ENCODE results near the gene PHF23.
A peak's percentile ranks its signal among the peaks of the same experiment; 100 is the strongest.

Gene PHF23

GRCh38 chr17:7213895-7214299 lies 25.4 kb downstream of the PHF23 start:
- H3K27me3 ChIP-seq (ENCODE audit: control insufficient read depth, insufficient read depth, low read length), result peaks cover 8% of the 10 kb centered on the region
- peaks cover 29% of the 10 kb centered on the region for H3K4me1 ChIP-seq (ENCODE audit: control insufficient read depth, insufficient read depth, low read length)
- peak overlapping the region; percentile 61 for H3K4me3 ChIP-seq (ENCODE audit: low read length)
- no peak overlapping the region for H3K9ac ChIP-seq (ENCODE audit: low read length)
- no peaks in the 10 kb centered on the region for H3K36me3 ChIP-seq (ENCODE audit: control insufficient read depth, insufficient read depth, low read length)
- H3K9me3 ChIP-seq (ENCODE audit: control insufficient read depth, low read length), result no peaks in the 10 kb centered on the region

DNA sequence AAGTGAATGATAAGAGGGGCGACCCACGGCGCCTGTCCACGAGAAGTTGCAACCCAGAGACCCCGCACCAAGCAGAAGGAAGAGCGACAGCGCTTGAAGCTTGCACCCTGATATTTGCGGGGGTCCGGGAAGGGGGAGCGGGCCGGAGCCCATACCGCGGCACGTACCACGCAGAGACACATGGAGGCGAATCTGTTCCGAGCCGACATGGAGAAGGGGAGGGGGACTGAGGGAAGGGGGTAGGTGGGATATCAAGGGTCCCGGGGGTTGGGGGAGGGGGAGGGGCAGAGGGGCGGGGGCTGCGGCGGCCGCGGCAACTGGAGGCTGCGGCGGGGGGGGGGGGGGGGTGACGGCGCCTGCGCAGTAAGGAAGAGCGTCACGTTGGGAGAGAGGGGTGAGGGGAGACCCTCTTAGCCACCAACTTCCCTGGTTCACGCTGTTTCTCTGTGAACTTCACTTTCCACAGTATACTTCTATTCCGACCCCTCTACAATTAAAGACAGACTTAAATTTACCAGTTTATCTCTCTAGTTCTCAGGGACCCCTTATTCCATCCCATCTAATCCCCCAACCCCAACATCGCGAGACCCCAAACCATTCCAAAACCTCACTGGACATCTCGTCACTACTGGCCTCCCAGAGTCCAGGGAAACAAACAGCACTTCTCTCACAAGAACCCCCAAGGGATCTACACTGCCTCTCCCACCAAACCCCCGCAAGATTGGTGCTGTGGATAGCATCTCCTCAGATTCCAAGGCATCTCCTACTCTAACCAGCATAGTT lies 27.6 kb downstream of the PHF23 start:
- Histone ChIP-seq H3K9ac (ENCODE audit: low read length) (no peak overlapping the region), H3K36me3 (ENCODE audit: control insufficient read depth, insufficient read depth, low read length) (no peaks in the 10 kb centered on the region), H3K27me3 (ENCODE audit: control insufficient read depth, insufficient read depth, low read length) (peaks cover 10% of the 10 kb centered on the region), H3K4me3 (ENCODE audit: low read length) (no peak overlapping the region), H3K4me1 (ENCODE audit: control insufficient read depth, insufficient read depth, low read length) (peaks cover 17% of the 10 kb centered on the region), H3K9me3 (ENCODE audit: control insufficient read depth, low read length) (no peaks in the 10 kb centered on the region)

DNA sequence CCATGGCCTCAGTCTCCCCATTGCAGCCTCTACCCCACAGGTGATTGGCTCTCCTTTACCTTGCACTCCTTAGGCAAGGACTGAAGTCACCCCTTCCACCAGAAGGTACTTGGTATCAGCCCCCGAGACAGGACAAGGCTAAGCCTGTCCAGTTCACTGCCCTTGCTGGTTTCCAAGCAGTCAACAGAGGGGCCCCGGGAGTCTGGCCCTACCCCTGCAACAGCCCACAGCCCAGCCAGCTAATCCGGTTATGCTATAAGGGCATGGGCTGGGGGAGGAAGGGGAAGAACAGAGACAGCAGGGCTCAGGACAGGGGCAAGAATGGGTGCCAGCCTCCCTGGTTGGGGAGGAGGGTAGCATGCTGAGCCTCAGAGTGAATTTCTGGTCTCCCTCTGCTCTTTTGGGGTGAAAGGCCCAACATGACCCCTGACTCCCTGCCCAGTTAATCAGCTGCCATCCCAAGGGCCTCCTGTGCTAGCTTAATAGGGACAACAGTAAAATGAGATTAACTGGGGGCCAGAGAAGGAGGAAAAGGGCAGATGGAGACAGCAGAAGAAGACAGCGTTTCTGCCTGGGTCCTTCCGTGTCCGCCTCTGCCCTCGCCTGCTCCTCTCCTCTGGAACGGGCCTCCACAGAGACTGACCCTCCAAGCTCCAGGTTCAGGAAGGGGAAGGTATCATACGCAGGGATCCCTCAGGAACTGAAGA lies 30.4 kb downstream of the PHF23 start:
- Histone ChIP-seq H3K4me3 (ENCODE audit: low read length) (no peak overlapping the region), H3K27me3 (ENCODE audit: control insufficient read depth, insufficient read depth, low read length) (peaks cover 10% of the 10 kb centered on the region), H3K4me1 (ENCODE audit: control insufficient read depth, insufficient read depth, low read length) (peaks cover 12% of the 10 kb centered on the region), H3K9ac (ENCODE audit: low read length) (no peak overlapping the region), H3K36me3 (ENCODE audit: control insufficient read depth, insufficient read depth, low read length) (no peaks in the 10 kb centered on the region), H3K9me3 (ENCODE audit: control insufficient read depth, low read length) (no peaks in the 10 kb centered on the region)

DNA sequence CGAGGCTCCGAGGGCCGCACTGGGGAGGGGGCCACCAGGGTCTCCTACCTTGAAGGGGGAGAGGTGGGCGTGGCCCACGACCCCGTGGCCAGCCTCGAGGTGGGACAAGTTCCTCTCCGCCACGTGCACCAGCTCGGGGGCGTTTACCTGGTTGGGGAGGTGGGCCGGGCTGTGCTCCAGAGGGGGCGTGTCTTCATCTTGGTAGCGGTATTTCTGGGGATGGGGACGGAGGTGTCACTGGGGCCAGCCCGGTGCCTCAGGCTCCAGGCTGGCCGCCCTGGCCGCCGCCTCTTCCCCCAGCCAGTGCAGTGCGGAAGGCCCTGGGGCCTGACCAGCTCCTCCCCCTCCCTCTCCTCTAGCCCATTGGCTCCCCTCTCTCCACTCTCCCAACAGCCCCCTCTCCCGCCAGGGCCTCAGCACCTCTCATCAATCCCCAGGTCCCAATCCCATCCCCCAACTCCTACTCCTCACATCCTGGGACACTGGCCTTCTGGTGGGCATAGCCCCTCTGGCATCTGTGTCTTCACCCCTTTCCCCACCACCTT lies 31.2 kb downstream of the PHF23 start:
- Histone ChIP-seq H3K4me1 (ENCODE audit: control insufficient read depth, insufficient read depth, low read length) (peaks cover 7% of the 10 kb centered on the region), H3K27me3 (ENCODE audit: control insufficient read depth, insufficient read depth, low read length) (peaks cover 10% of the 10 kb centered on the region), H3K9ac (ENCODE audit: low read length) (no peak overlapping the region), H3K4me3 (ENCODE audit: low read length) (no peak overlapping the region), H3K9me3 (ENCODE audit: control insufficient read depth, low read length) (no peaks in the 10 kb centered on the region), H3K36me3 (ENCODE audit: control insufficient read depth, insufficient read depth, low read length) (no peaks in the 10 kb centered on the region)

DNA sequence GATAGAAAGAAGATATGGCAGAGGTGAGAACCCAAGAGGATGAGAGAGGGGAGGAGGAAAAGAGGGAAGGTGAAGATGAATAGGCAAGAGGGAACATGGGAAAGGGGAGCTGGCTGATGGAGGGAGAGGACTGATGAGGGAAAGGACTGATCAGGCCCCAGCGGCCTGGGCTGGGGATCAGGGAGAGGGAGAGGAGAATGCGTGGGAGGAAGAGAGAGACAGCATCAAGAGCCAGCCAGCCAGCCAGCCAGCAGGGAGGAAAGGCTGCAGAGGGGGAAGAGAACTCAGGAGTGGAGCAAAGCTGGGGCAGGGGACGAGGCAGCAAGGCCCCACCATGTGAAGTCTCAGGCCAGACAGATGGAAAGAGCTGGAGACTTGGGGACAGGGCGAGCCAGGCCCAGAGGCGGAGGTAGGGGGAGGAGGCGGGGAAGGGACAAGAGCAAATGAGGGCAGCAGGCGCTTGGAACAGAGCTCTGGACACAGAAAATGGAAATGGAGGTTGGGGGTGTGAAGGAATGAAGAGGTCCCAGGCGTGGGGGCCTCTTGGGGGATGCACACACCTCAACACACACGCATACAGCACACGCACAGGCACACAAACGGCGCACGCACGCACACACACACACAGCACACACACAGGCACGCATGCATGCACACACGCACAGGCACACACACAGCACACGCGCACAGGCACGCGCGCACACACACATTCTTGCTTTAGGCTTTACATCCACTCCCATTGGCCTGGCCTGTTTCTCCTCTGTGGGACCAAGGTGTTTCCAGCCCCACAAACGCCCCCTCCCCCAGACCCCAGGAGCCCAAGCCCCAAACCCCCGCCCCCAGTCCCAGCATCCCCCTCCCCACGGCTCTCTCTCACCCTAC lies 31.9 kb downstream of the PHF23 start:
- H3K9ac ChIP-seq (ENCODE audit: low read length), result no peak overlapping the region
- peaks cover 8% of the 10 kb centered on the region for H3K27me3 ChIP-seq (ENCODE audit: control insufficient read depth, insufficient read depth, low read length)
- no peak overlapping the region for H3K4me3 ChIP-seq (ENCODE audit: low read length)

GRCh38 chr17:7205561-7205960 lies 33.7 kb downstream of the PHF23 start:
- peak overlapping the region; percentile 64 for H3K9ac ChIP-seq (ENCODE audit: low read length)

More for the DNA sequence above, 31.9 kb downstream of the PHF23 start:
- no peaks in the 10 kb centered on the region for H3K36me3 ChIP-seq (ENCODE audit: control insufficient read depth, insufficient read depth, low read length)
- peaks cover 7% of the 10 kb centered on the region for H3K4me1 ChIP-seq (ENCODE audit: control insufficient read depth, insufficient read depth, low read length)
- H3K9me3 ChIP-seq (ENCODE audit: control insufficient read depth, low read length), result no peaks in the 10 kb centered on the region

GRCh38 chr17:7204828-7205461 lies 34.3 kb downstream of the PHF23 start:
- peaks cover 7% of the 10 kb centered on the region for H3K4me1 ChIP-seq (ENCODE audit: control insufficient read depth, insufficient read depth, low read length)
- peak overlapping the region; percentile 27 for H3K4me3 ChIP-seq (ENCODE audit: low read length)
- no peaks in the 10 kb centered on the region for H3K9me3 ChIP-seq (ENCODE audit: control insufficient read depth, low read length)
- H3K27me3 ChIP-seq (ENCODE audit: control insufficient read depth, insufficient read depth, low read length), result peaks cover 2% of the 10 kb centered on the region
- no peaks in the 10 kb centered on the region for H3K36me3 ChIP-seq (ENCODE audit: control insufficient read depth, insufficient read depth, low read length)
- peak overlapping the region; percentile 64 for H3K9ac ChIP-seq (ENCODE audit: low read length)

More at GRCh38 chr17:7205561-7205960, 33.7 kb downstream of the PHF23 start:
- peaks cover 2% of the 10 kb centered on the region for H3K27me3 ChIP-seq (ENCODE audit: control insufficient read depth, insufficient read depth, low read length)
- H3K4me1 ChIP-seq (ENCODE audit: control insufficient read depth, insufficient read depth, low read length), result peaks cover 7% of the 10 kb centered on the region
- H3K9me3 ChIP-seq (ENCODE audit: control insufficient read depth, low read length), result no peaks in the 10 kb centered on the region
- H3K36me3 ChIP-seq (ENCODE audit: control insufficient read depth, insufficient read depth, low read length), result no peaks in the 10 kb centered on the region
- H3K4me3 ChIP-seq (ENCODE audit: low read length), result peak overlapping the region; percentile 27

- Histone ChIP-seq H3K4me3 (ENCODE audit: low read length) (no peak overlapping the region), H3K9me3 (ENCODE audit: control insufficient read depth, low read length) (no peaks in the 10 kb centered on the region), H3K36me3 (ENCODE audit: control insufficient read depth, insufficient read depth, low read length) (no peaks in the 10 kb centered on the region), H3K9ac (ENCODE audit: low read length) (peak overlapping the region; percentile 64), H3K4me1 (ENCODE audit: control insufficient read depth, insufficient read depth, low read length) (peaks cover 7% of the 10 kb centered on the region), H3K27me3 (ENCODE audit: control insufficient read depth, insufficient read depth, low read length) (peaks cover 2% of the 10 kb centered on the region)
These were observed 34.9 kb downstream of the PHF23 start for GRCh38 chr17:7204336-7204735.

DNA sequence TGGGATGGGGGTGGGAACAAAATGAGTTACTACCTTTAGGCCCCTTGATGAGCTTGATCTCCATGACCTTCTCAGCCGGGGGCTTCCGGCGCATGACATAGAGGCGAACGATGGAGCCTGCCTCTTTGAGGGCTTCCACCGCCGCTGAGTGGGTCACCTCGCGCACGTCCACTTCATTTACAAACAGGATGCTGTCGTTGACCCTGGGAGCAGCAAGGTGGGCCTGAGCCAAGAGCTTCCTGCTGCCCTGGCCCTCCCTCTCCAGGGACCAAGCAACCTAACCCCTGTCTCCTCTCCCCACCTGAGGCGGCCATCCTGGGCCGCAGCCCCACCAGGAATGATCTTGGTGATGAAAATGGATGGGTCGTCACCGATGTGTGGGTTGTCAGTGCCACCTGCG lies 35.9 kb downstream of the PHF23 start:
- H3K36me3 ChIP-seq (ENCODE audit: control insufficient read depth, insufficient read depth, low read length), result no peaks in the 10 kb centered on the region
- H3K27me3 ChIP-seq (ENCODE audit: control insufficient read depth, insufficient read depth, low read length), result no peaks in the 10 kb centered on the region
- no peak overlapping the region for H3K4me3 ChIP-seq (ENCODE audit: low read length)
- peaks cover 7% of the 10 kb centered on the region for H3K4me1 ChIP-seq (ENCODE audit: control insufficient read depth, insufficient read depth, low read length)
- H3K9me3 ChIP-seq (ENCODE audit: control insufficient read depth, low read length), result no peaks in the 10 kb centered on the region
- no peak overlapping the region for H3K9ac ChIP-seq (ENCODE audit: low read length)

GRCh38 chr17:7196651-7197401 lies 42.4 kb downstream of the PHF23 start:
- no peak overlapping the region for H3K4me3 ChIP-seq (ENCODE audit: low read length)
- H3K9me3 ChIP-seq (ENCODE audit: control insufficient read depth, low read length), result no peaks in the 10 kb centered on the region
- no peak overlapping the region for H3K9ac ChIP-seq (ENCODE audit: low read length)
- no peaks in the 10 kb centered on the region for H3K27me3 ChIP-seq (ENCODE audit: control insufficient read depth, insufficient read depth, low read length)
- no peaks in the 10 kb centered on the region for H3K36me3 ChIP-seq (ENCODE audit: control insufficient read depth, insufficient read depth, low read length)
- H3K4me1 ChIP-seq (ENCODE audit: control insufficient read depth, insufficient read depth, low read length), result no peaks in the 10 kb centered on the region

DNA sequence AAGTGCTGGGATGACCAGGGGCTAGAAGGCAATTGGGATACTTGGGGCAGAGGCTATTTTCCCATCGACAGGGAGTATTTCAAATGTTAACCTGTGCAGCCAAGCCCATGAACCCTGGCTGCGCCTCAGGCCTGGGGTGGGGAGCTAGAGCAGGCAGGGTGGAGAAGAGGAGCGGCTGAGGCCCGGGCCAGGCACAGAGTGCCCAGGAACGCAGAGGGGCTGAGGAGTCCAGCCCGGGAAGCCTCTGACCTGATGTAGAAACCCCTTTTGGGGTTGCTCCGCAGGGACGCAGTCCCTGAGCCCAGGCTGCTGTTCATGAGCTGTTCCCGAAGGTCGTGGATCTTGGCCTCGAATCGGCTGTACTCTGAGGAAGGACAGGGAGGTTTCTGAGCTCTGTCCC lies 43.3 kb downstream of the PHF23 start:
- H3K9ac ChIP-seq (ENCODE audit: low read length), result no peak overlapping the region
- no peaks in the 10 kb centered on the region for H3K4me1 ChIP-seq (ENCODE audit: control insufficient read depth, insufficient read depth, low read length)
- H3K9me3 ChIP-seq (ENCODE audit: control insufficient read depth, low read length), result no peaks in the 10 kb centered on the region
- H3K27me3 ChIP-seq (ENCODE audit: control insufficient read depth, insufficient read depth, low read length), result no peaks in the 10 kb centered on the region
- H3K4me3 ChIP-seq (ENCODE audit: low read length), result no peak overlapping the region
- no peaks in the 10 kb centered on the region for H3K36me3 ChIP-seq (ENCODE audit: control insufficient read depth, insufficient read depth, low read length)
